GM18505 (cell line): ENCODE data around the gene ITIH6.
A peak's percentile ranks its signal among the peaks of the same experiment; 100 is the strongest.
"Not testable (repeated sequence)": the region's sequence is repeated elsewhere in the genome, so short reads cannot be mapped to it uniquely, and the experiment has no call there.

Experiments
- ATAC-seq: cut with Tn5 transposase; IDR thresholded peaks from one replicate; pipeline ENCODE4 v1.9.1; 2021; ENCODE audit not compliant: unreplicated experiment
- POLR2A ChIP-seq: IDR thresholded peaks from 4 replicates; pipeline ENCODE4 v1.6.1; 2011; ENCODE audit warnings: borderline replicate concordance; ENCODE audit not compliant: insufficient read depth, insufficient read length; ENCODE audit errors: extremely low read depth

ITIH6 gene

DNA sequence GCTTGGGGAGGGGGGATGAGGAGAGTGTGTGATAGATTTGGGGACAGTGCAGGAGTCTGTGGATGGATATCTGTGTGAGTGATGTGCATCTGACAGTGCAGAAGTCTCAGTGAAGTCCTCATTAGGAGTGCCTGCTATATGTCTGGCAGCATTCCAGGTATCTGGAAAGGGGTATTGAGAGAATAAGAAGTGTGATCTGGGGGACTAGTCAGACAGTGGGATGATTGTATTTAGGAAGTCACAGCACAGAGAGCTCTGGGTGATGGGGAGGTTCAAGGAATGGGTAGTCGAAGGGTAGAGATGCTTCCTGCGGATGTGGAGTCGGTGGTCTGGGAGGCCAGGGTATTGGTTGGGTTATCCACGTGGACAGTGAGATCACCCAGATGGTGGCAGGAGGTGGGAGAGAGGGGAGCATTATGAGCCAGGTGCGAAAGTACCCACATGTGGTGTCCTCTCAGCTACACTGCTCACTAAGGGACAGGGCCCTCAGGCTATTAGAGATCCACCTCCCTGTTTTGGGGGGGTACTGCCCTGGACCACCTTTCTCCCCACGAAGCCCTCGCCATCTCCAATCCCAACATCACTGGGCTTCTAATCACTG is 19.3 kb upstream of the ITIH6 start:
- no peak for TF ChIP-seq POLR2A
- ATAC-seq = no peak

DNA sequence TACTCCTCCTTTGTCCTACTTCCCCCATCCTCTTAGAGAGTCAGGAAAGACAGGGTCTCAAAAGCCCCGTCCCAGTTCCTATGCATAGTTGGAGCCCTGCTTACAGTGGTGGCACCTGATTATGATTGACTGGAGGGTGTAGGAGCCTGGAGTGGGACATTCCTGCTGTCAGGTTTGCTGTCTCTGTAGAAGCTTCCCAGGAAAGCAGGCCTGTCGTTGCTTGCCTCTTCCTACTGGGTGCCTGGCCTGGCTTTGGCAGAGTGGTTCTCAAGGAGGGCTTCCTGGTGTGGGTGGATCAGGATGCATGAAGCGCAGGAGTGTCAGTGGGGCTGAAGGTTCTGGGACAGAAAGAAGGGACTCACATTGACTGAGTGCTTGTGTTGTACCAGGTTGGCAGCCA is 14.3 kb upstream of the ITIH6 start:
- ATAC-seq = no peak

DNA sequence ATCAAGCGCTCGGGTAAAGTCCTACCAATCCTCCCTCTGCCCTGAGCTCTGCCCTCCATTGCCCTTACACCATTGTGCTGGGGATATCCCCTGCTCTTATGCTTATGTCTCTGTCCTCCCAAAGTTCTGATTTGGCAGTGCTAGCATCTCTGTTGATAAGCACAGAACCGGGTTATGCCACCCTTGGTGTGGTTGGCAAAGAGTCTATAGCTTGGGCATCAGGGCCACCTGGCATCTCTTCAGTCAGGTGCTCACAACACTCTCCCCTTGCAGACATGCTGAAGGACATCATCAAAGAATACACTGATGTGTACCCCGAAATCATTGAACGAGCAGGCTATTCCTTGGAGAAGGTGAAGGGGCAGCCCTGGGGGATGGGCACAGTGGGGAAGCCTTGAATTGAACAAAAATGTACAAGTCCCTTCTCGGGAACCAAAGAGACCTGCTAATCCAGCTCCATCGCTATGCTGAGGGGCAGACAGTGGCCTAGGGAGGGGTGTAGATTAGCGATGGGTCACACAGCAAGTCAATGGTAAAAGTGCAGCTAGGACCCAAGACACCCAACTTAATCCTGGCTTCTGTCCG is 13.3 kb upstream of the ITIH6 start:
- TF ChIP-seq POLR2A = no peak
- no peak for ATAC-seq

More for the DNA sequence above, 14.3 kb upstream of the ITIH6 start:
- no peak for TF ChIP-seq POLR2A

DNA sequence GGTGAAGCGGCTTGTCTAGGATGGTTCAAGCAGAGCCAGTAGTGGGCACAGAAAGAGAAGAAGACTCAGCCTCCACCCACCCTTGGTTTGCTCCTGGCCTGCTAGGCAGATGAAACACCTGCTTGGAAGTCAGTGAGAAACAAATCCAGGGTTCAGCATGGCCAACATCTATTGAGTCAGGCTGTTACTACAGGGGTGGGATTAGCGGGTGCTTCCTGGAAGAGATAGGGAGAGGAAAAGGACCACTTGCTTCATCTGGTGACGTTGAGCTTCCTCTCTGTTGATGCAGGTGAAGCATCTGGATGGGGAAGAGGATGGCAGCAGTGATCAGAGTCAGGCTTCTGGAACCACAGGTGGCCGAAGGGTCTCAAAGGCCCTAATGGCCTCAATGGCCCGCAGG is 12.5 kb upstream of the ITIH6 start:
- no peak for ATAC-seq
- no peak for TF ChIP-seq POLR2A

DNA sequence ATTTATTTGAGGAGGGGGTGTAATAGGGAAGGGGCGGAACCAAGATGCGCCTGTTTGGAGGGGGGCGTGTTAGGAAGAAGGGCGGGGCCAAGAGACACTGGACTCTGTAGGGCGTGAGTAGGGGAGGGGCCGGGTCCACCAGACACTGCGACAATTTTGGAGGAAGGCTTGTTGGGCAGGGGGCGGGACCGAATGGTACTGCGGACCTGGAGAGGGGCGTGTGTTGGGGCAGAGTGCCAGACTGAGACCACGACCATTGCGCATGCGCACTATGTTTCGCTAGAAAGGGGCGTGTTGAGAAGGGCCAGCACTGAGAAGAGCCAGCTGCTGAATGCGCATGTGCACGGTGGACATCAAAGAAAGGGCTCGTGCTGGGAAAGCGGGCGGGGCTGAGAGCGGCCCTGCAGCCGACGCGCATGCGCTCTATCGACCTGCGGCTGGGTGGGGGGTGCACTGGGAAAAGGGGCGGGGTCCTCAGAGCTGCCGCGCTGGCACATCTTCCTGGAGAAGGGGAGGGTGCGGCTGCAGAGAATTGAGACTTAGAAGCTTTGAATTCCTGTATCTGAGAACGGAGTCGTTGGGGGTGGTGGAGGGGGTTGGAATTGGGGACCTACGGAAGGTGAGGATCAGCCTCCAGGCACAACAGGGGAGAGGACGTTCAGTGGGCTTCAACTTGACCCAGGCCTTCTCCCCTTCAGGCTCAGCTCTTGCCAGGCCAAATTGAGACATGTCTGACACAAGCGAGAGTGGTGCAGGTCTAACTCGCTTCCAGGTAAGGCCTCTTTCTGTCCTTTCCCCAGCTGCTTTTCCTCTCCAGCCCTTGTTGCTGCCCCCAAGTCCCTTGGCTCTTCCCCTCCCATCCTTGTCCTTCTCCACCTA is 10.8 kb upstream of the ITIH6 start:
- TF ChIP-seq POLR2A = peak; percentile 34
- peak; percentile 79 for ATAC-seq

DNA sequence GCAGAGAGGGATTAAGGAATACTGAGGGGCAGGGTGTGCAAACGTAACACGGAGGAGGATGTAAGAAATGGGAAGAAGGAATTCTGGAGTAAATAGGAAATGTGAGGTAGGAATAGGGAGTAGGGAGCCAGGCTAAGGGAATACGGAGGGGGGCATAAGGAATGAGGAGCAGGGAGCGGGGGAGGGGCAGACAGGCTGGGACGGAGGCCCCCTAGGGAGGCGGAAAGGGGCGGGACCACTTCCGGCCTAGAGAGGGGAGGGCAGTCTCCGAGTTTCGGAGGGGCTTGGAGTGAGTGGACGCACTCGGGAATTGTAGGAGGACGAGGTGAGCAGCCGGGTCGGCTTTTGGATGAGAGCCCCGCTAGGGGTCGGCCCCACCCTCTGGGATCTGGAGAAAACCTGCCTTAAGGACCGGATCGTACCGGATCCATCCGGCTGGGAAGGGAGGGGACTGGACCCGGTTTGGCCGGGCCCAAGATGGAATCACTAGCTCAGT is 10.1 kb upstream of the ITIH6 start:
- peak; percentile 27 for ATAC-seq
- TF ChIP-seq POLR2A = no peak

DNA sequence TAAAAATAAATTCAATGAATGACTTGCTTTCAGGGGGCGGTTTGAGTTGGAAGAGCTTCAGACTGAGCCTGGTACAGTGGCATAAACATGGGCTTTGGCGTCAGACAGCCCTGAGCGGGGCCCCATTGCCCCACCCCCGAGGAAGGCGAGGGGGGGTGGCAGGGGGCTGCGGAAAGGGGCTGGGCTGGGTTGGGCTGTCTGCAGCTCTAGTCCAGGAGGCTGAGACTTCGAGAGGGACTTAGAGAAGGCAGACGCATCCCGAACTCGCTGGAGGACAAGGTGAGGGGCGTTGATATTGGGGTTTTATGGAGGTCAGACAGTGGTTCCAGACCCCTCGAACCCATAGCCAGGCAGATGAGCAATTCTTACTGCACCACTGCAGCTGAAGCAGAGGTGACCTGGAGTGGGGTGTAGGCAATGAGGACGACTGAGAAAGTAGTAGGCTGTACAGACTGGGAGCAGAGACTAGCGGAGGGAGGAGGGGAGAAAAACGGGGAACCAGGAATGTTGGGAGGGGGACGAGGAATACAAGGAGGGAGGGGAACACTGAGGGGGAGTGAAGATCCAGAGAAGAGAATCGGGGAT is 9.6 kb upstream of the ITIH6 start, which contains the start of gene MAGED2:
TSS of gene MAGED2 (plus strand) at position 222 of the 585 bp plus-strand sequence. CDS start 1,587 bp downstream, outside the sequence.
- TF ChIP-seq POLR2A = no peak
- ATAC-seq = no peak

DNA sequence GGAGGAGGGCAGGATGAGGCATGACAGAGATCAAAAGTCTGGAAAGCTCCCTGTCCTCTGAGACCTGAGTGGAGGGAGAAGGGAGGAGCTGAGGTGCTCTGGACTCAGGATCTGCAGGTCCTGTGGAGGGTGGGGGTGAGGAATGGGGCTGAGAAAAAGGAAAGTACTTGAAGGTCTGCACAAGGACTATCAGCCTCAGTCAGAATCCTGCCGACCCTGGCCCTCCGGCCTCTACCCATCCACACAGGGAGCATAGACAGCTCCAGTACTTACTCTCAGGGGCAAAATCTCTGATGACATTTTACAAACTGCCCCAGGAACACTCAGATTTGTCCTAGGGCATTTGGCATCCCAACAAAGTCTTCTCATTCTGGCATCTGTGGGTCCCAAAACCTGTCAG is 991 bp upstream of the ITIH6 start:
- TF ChIP-seq POLR2A = no peak
- ATAC-seq = no peak

DNA sequence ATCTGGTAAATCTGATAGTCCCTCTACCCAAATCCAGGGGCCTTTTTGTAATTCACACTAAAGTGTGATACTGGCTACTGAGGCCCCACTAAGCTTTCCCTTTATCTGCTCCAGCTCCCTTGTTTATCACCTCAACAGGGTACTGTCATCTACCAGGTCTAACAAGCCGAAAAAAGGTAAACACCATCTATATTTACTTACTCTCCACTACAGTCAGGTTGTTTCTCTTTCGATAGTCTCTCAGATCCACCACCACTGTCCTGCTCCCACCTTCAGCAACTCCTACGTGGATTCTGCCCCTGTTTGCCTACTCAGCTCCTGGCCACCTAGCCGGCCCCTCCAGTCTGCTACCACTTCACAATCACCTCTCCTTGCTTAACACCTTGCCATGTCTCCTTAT is 3.3 kb downstream of the ITIH6 start:
- no peak for TF ChIP-seq POLR2A
- no peak for ATAC-seq

DNA sequence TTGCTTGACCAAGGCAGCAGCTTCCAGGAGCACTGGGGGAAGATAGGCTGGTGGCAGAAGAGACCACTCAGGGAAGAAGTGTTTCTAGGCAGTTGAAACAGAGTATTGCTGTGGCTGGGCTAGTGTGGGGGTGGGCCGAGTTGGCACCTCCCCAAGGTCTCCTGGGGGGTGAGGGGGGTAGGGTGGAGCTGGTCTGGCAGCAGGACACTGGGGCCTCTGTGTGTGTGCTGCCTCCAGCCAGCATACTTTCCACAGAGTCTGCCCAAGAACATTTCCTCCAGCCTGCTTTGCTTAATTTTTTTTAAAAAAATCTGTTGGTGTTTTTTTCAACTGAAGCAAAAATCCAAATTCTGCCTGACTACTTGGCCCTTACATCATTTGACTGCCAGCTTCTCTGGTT is 4.0 kb downstream of the ITIH6 start:
- TF ChIP-seq POLR2A = no peak
- ATAC-seq = no peak

DNA sequence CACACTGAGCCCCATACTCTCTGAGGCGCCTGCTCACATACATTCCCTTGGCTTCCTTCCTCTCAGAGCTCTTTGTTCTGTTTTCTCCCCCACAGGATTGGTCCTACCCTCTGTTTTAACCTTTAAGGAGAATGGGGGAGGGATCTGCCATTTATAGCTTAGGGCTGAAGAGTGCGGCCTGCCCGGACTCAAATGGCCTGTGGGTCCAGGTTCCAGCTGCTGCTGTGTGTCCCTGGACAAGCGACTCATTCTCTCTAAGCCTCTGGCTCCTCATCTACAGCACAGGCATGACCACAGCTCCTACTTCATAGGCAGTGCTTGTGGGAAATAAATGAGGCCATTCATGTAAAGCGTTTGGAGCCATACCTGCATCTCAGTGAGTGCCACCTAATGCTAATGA is 8.7 kb downstream of the ITIH6 start:
- not testable (repeated sequence) for ATAC-seq

DNA sequence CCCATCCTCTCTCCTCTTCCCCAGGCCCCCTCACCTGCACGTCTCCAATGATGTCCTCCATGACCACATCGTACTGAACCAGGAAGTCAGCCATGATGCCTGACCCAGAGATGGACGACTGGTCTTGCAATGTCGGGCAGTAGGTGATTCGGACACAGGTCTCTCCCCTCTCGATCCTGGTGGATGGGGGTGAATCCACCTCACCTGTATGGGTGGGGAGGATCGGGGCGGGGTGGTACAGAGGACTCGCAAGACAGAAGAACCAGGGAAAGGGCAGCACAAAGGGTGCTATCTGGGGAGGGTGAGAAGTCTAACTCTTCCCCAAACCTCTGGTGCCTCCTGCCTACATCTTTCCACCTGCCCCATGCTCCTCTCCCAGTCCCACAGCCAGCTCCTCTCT is 9.6 kb downstream of the ITIH6 start:
- TF ChIP-seq POLR2A = no peak
- ATAC-seq = no peak

DNA sequence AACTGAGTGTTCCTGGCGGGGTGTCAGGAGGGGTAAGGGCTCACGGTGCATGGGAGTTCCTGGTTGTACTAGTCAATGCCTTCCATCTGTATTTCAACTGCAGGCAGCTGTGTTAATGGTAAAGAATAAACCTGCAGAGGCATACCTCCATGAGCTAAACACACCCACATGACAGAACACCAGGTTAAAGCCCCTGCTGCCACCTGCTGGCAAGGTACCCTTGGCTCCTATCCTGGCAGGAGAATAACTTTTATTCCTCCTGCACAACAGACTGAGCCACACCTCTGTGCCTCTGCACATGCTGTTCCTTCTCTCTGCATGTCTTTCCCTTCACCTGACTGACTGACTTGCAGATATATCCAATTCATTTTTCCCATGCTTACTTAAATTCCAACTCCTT is 11.1 kb downstream of the ITIH6 start:
- no peak for TF ChIP-seq POLR2A
- ATAC-seq = peak; percentile 59
